Adipose tissue (tissue), 3 donors: ENCODE results near the gene SRP9. TPM values are rescaled to one million over a fixed set of nuclear protein-coding genes. Genes with fewer than 3 reads are reported as not detected.

Experiments
- H3K27ac ChIP-seq: one replicate; pipeline ENCODE4 v1.5.1; 2013; ENCODE audit warnings: low read depth, low read length
- WGBS, 3 donors: extraction: QIAGEN DNeasy Blood & Tissue Kit; methylation state at CpG; one replicate each; pipeline ENCODE4 v1.1.7; 2013; 5-methylcytosine and 5-hydroxymethylcytosine counted together
- polyA plus RNA-seq, 3 donors: library from polyadenylated mRNA; stranded (reverse); fragments of 200-250 nt; gene quantifications; one replicate each; pipeline ENCODE4 v1.2.3, GENCODE V29; 2013
- donor health status: healthy with polysubstance abuse.
- donor health status: Bipolar disorder and iron deficiency.
- donor health status: healthy.

The SRP9 gene, protein sequence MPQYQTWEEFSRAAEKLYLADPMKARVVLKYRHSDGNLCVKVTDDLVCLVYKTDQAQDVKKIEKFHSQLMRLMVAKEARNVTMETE
- polyA plus RNA-seq, result 100 to 1,000 TPM in 2 of 3 donors, 10 to 100 TPM in 1; 97.5 to 263 (median 147) TPM

DNA sequence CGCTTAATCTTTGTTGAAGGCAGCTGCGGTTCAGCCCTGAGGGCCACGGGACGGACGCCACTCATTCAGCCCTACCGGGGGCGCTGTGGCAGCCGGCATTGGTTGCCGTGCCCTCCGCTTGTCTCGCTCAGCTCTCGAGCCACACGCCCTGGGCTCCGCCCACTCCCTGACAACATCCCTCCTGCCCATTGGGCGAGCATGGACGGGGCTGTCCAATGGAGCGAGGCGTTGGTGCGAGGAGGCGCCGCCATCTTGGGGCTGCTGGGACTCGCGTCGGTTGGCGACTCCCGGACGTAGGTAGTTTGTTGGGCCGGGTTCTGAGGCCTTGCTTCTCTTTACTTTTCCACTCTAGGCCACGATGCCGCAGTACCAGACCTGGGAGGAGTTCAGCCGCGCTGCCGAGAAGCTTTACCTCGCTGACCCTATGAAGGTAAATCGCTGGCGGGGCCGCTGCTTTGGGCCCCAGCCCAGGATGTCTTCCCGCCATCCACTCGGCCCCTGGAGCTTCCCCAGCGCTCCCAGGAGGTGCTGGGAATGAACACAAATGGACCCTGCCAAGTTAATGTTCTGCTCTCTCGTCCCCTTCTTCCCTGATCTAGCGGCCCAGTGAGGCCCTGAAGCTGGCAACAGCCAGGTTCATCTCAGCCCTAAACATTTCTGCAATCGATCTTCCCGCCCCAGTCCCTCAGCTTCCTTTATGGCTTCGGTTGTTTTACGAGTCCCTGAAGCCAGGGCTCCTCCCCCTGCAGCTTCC lies at the start of gene SRP9:
SRP9 (plus strand) TSS at position 244 of the 754 bp plus-strand sequence; CDS start at position 359, 115 bp downstream.
- WGBS, 3 donors, result 0 to 1% (median 0%) methylated on average over 44 to 46 of the region's 46 CpGs
- H3K27ac ChIP-seq, result peak within 1 kb of the TSS; percentile 45

DNA sequence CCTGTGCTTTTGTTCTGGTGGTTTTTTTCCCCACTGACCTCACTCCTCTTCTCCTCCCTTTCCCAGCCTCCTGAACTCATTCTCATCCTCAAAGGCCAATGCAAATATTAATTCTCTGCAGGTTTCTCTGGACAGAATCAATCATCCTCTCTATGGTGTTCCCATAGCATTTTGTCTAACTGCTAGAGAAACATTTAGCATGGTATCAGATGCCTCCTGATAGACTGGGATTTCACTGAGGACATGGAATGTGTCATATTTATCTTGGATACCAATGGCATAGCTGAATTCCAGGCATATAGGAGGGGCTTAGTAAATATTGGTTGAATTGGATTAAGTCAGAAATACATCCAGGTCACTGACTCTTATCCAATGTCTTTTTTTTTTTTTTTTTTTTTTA lies 46.1 kb upstream of the SRP9 start:
- H3K27ac ChIP-seq, result no peak overlapping the region

DNA sequence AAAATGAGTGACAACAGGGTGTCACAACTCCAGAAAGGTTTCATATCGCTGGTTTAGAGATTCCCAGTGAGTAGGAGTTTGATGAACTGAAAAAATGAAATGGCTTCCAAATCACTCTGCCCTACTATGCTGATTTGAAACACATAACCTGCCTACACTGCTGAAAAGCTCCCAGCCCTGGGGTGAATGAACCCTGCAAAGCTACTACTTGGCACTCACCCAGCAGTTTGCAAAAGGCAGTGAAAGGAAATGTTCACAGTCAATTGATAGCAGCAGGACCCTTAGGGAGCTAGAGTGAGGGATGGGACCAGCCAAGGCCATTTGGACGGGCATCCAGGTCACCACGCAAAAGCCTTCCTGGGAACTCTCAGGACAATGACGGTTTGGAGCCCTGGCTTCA lies 44.4 kb upstream of the SRP9 start:
- no peak overlapping the region for H3K27ac ChIP-seq
- 61 to 90% (median 79%) methylated on average over 4 of the region's 4 CpGs for WGBS, 3 donors

DNA sequence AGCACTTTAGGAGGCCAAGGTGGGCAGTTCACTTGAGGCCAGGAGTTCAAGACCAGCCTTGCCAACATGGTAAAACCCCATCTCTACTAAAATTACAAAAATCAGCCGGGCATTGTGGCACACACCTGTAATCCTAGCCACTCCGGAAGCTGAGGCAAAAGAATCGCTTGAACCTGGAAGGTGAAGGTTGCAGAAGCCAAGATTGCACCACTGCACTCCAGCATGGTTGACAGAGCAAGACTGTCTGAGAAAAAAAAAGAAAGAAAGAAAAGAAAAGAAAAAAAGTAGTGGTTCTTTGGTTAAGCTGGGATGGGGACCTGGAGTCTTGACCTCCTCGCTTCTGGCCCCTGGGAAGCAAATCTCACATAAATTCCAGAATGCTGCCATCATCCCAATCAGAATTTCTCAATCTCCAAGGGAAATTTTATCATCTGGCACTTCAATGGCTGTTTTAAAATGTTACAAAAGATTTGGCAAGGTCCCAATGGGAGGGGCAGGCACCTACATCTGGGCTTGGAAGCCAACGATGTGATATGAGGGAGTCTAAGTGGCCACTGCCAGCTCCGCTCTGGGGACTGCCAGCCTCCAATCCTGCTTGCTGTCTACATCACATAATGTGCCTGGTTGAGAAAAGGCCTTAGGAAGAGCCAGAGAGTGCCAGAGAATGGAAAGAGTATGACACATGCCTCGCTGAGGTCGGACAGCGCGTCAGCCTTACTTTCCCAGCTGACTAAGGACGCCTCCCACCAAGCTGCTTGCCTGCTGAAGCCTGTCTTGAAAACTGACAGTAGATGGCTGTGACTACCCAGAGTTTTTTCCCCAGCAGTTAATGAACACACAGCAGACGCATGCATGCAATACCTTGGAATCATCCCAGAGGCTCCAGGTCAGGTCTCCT lies 42.1 kb upstream of the SRP9 start:
- WGBS, 3 donors, result 52 to 73% (median 57%) methylated on average over 12 of the region's 12 CpGs
- no peak overlapping the region for H3K27ac ChIP-seq

DNA sequence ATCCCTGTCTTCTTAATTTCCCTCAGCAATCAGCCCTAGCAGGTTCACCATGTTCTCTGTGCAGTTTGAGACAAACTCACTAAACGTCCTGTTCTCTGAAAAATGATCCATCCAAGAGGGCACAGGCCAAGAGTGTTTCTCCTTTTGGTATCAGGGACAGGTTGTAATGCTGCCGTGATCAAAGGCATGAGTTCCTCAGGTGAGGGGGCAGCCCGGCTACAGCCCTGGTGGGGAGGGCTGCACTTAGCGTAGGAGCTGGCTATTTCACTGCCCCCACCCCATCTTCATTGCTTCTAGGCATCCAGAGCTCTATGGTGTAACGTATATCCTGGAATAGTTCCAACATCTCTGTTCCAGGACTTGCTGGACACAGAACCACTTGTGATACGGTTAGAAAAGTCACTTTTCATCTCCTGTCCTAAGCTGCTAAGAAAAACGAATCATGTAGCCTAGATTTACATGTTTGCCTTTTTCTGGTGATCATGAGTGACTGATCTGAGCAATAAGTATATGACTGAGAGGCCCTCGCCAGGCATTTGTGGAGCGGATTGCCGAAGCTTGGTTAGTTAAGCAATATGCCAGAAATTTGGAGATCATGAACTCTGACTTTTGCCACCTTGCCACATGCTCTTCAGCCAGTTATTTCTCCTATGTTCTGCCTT lies 41.1 kb upstream of the SRP9 start:
- 71 to 75% (median 74%) methylated on average over 10 of the region's 10 CpGs for WGBS, 3 donors
- H3K27ac ChIP-seq, result no peak overlapping the region

DNA sequence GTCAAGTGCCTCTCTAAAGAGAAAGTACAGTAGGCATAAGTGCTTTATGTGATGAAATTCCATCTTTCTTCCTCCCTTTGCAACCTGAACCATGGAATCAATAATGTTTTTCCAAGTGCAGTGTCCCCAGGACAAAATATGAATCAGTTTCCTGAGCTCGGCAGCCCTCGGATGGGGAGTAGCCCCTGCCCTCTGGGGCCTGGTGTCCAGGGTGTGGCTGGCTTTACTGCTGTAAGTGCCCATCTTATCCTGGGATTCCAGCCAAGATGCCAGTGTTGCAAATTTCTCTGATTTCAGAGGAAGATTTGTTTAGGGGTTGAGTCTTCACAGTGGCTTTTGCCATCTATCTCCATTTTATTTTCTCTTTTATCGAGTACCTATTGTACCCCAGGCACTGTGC lies 40.5 kb upstream of the SRP9 start:
- 65 to 84% (median 70%) methylated on average over 3 of the region's 3 CpGs for WGBS, 3 donors
- H3K27ac ChIP-seq, result no peak overlapping the region

DNA sequence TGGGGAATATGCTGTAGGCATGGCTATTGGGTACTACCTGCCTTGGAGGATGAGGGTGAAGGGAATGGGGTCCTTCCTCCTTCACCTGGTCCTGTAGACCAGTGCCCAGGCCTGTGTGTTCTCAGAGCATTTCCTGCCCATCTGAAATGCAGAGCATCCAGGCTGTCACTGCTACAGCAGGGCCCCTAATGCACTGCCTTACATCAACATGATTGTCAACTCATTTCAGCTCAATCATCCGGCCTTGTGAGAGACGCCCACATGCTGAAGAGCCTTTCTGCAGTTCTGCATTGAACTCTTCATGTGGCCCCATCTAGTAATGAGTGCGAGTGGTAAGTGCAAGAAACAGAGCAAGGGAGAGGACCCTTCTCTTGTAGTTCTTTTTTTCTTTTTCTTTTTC lies 39.8 kb upstream of the SRP9 start:
- no peak overlapping the region for H3K27ac ChIP-seq
- 93 to 99% (median 96%) methylated on average over 3 of the region's 3 CpGs for WGBS, 3 donors

DNA sequence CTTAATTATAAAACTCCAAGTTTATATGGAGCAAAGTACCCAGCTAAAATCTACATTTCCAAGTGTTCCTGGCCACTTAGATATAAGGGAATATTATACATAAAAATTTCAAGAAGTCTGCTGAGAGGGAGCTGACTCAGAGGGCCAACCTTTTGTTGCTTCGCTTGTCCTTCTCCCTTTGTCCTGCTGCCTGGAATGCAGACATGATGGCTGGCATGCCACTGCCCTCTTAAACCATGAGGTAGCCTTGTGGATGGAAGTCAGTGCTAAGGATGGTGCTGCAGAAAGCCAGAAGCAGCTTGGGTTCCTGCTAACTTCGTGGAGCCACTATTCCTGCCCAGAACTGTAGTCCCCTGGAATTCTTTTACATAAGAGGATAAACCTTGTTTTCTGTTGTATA lies 38.9 kb upstream of the SRP9 start:
- H3K27ac ChIP-seq, result no peak overlapping the region
- 93 to 98% (median 96%) methylated on average over 2 of the region's 2 CpGs for WGBS, 3 donors

DNA sequence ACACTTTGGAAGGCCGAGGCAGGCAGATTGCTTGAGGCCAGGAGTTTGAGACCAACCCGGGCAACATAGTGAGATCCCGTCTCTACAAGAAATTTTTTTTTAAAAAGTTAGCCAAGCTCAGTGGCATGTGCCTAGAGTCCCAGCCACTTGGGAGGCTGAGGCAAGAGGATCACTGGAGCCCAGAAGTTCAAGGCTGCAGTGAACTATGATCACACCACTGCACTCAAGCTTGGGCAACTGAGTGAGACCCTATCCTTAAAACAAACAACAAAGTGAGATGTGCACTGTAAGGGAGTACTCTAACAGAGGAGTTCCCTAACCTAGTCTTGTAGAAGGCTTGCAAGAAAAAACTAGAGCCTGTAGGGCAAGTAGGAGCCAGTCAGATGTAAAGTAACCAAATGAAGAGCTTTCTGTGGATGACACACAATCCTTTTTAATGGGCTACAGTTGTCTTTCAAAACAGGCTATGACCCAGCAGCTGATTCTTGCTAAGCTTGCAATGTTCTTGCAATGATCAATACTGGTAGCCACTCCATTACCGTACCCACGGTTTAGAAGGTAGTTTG lies 38.0 kb upstream of the SRP9 start:
- WGBS, 3 donors, result 95 to 98% (median 96%) methylated on average over 5 of the region's 5 CpGs
- no peak overlapping the region for H3K27ac ChIP-seq

DNA sequence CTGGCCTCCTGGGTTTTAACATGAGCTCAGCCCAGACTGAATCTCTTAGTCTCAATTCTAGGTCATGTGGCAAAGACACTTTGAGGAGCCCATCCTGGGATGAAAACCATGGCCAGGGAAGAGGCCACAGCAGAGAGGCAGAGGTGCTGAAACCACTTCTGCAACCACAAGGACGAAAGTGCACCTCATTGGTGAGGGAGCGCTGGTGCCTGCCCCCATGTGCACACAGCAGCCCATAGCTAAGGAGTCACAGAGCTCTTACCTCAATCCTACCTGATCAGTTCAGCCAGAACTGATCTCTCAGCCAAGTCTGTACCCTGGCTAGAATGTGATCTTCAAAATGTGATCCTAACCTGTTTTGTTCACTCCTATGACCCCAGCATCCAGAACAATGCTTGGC lies 32.9 kb upstream of the SRP9 start:
- no peak overlapping the region for H3K27ac ChIP-seq
- 91 to 93% (median 92%) methylated on average over 2 of the region's 2 CpGs for WGBS, 3 donors

DNA sequence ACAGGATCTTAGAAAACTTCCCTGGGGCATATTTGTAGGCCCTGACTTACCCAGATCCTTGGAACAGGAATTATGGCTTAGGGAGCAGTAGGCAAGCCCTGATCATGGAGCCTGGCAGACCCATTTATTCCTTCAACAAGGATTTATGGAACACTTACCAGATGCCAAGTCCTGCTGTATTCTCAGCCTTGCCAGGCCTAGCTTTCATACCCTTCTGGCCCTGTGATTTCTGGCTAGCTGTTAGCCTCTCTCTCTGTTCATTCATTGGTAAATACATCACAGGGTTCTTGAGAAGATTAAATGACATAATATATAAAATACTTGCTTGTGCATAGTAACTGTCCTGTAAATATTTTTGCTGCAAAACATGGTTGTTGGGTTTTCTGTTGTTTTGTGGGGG lies 32.4 kb upstream of the SRP9 start:
- no peak overlapping the region for H3K27ac ChIP-seq

DNA sequence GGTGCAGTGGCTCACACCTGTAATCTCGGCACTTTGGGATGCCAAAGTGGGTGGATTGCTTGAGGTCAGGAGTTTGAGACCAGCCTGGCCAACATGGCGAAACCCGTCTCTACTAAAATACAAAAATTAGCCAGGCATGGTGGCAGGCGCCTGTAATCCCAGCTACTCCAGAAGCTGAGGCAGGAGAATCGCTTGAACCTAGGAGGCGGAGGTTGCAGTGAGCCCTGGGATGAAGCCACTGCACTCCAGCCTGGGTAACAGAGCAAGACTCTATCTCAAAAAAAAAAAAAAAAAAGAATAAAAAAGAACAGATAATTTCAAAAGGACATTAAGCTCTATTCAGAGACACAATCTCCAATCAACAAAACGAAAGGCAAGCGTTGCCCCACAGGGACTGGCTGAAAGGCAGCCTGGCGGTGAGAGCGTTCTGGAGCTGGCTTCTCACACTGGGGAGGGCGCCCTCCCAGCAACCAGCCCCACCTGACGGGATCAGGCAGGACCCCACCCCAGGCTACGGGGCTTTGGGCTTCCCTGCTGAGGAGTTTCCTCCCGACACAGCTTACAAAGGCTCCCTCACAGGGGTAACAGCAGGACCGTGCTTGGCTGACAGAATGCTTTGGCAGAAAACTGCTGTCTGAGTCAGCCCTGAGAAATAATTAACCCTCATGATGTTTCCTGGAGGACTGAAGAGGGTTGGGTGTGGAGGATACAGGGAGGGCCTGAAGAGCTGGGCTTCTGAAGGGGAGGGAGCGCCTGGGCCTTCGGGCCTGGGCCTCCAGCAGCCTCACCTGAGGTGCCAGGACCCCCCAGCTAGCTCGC lies 31.1 kb upstream of the SRP9 start:
- WGBS, 3 donors, result 32 to 52% (median 47%) methylated on average over 18 of the region's 18 CpGs
- no peak overlapping the region for H3K27ac ChIP-seq

DNA sequence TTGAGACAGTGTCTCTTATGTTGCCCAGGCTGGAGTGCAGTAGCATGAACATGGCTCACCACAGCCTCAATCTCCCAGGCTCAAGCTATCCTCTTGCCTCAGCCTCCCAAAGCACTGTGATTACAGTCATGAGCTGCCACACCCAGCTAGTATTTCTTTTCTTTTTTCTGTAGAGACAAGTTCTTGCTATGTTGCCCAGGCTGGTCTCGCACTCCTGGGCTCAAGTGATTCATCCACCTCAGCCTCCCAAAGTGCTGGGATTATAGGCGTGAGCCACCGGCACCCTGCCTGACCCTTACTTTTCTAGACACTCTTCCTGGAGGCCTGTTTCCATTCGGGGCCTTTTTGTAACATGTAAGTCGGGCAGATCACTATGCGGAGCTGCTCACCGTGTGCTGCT lies 30.1 kb upstream of the SRP9 start:
- 93 to 97% (median 94%) methylated on average over 7 of the region's 7 CpGs for WGBS, 3 donors

DNA sequence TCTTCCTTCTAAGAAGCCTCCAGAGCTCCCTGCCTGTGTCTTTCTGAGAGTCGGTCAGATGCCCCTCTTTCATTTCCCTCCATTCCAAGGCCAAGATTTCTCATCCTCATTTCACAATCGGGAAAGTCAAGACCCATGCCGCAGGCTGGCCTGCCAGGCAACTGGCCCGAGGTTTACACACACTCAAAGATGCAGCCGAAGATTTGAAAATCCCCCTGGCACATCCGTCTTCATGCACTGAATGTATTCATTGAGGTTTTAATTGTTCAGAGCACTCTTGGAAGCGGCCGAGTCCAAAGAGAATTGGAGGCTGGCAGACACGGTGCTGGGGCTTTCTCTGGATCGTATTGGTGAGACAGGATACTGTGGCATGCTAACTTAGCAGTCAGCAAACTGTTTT lies 29.1 kb upstream of the SRP9 start:
- WGBS, 3 donors, result 75 to 89% (median 85%) methylated on average over 10 of the region's 10 CpGs
- no peak overlapping the region for H3K27ac ChIP-seq

More for the DNA sequence above, 30.1 kb upstream of the SRP9 start:
- H3K27ac ChIP-seq, result no peak overlapping the region

DNA sequence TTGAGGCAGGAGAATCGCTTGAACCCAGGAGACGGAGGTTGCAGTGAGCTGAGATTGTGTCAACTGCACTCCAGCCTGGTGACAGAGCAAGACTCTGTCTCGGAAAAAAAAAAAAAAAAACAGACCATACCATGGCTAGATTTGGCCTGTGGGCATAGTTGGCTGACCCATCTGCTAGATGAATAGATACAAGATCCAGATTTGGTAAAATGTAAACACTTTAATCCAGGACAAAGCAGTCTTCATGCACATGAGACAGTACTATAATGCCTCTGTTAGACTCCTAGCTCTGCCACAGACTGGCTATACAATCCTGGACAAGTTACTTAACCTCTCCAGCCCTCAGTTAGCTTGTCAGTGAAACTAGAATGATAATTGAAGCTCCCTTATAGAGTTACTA lies 27.9 kb upstream of the SRP9 start:
- WGBS, 3 donors, result 91 to 97% (median 92%) methylated on average over 3 of the region's 3 CpGs
- no peak overlapping the region for H3K27ac ChIP-seq

DNA sequence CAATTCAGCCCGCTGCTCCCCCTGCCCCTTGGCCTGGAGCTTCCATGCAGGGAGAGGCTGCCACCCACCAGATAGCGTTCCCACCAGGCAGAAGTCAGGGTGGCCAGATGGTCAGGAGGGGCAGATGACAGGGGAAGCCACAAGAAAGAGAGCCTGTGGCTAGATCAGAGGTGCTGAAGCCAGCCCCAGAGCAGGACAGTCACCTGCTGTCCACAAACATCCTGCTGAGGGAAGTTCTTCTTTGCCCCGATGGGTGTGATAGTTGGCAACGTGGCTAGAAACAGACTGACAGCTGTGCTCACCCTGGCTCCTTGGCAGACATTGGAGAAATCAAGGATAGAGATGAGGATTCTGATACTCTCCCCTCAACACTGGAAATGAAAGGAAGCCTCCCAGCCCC lies 27.2 kb upstream of the SRP9 start:
- 55 to 64% (median 61%) methylated on average over 4 of the region's 4 CpGs for WGBS, 3 donors

DNA sequence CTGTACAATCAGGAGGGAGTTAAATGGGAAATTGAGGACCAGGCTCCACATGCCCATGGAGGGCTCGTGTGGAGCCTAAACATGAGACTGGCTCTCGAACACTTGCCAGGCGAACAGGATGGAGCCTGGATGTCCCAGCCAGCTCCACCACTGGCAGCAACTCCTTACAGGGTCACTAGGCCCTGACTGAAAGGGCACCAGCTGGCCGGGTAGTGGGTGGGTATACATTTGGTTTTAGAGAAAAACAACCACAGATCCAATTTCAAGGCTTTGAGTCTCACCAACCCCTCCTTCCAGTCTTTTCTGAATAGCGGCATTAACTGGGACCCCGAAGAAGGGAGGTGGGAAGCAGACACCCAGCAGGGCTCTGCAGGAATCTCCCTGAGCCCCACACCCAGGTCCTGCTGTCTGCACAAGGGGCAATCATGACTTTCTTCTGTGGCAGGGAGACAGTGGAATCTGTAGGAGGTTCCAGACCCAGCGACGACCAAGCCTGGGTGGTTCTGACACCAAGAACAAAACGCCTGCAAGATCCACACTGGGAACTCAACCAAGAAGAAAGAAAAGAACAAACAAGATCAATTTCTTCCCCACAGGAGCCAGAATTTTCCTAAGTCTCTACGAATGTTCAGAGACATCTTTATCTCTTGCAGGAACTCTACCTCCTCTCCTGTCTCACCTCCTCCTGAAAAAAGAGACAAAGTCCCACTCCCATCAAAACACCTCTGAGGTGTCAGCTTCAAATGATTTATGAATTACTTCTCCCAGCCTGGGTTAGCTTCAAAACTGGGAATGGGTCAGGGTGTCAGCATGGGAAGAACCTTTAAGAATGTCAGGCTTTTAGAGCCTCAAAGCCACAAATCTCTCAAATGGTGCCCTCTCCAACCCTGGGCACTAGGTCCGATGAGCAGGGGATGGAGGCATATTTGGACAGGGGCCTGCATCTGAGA lies 26.5 kb upstream of the SRP9 start:
- no peak overlapping the region for H3K27ac ChIP-seq
- WGBS, 3 donors, result 82 to 88% (median 85%) methylated on average over 11 of the region's 11 CpGs

More for the DNA sequence above, 27.2 kb upstream of the SRP9 start:
- no peak overlapping the region for H3K27ac ChIP-seq
